Peyer's patch (tissue), 4 donors: Measurements from ENCODE around the gene IFI6.

Source experiments
- POLR2A ChIP-seq, 2 donors: fragments of 450-650 bp; IDR thresholded peaks; one replicate each; pipeline ENCODE4 v1.5.1; 2017; ENCODE audit warnings: antibody characterized with exemption in 2 of 2, mild to moderate bottlenecking in 2 of 2, moderate library complexity in 2 of 2
- TF ChIP-seq, protein P1 (sequence below), 6 experiments: fragments of 450-650 bp in 4 of 6; fragments of 200-600 bp in 2 of 6; sonication (generic) in 1 of 6; IDR thresholded peaks; one replicate each; pipeline ENCODE4 v1.5.1; 2017 to 2019; ENCODE audit warnings: antibody characterized with exemption in 6 of 6, mild to moderate bottlenecking in 3 of 6, moderate library complexity in 1 of 6

DNA sequence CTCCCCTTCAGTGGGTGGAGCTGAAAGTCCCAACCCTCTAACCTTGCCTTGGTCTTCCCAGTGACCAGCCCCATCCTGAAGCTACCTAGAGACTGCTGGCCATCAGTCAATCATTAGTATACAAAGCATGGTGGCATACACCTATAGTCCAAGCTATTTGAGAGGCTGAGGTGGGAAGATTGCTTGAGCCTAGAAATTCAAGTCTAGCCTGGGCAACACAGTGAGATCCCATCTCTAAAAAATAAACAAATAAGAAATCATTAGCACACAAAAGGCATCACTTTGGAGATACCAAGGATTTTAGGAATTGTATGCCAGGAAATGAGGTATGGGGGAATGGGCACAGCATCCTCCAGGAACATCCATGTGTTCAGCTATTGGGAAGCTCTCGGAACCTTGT is 4.4 kb upstream of the IFI6 start:
- TF ChIP-seq, protein P1, sequence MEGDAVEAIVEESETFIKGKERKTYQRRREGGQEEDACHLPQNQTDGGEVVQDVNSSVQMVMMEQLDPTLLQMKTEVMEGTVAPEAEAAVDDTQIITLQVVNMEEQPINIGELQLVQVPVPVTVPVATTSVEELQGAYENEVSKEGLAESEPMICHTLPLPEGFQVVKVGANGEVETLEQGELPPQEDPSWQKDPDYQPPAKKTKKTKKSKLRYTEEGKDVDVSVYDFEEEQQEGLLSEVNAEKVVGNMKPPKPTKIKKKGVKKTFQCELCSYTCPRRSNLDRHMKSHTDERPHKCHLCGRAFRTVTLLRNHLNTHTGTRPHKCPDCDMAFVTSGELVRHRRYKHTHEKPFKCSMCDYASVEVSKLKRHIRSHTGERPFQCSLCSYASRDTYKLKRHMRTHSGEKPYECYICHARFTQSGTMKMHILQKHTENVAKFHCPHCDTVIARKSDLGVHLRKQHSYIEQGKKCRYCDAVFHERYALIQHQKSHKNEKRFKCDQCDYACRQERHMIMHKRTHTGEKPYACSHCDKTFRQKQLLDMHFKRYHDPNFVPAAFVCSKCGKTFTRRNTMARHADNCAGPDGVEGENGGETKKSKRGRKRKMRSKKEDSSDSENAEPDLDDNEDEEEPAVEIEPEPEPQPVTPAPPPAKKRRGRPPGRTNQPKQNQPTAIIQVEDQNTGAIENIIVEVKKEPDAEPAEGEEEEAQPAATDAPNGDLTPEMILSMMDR (IDR thresholded peaks at IDR 0.05), result no peak
- no peak for TF ChIP-seq POLR2A (IDR thresholded peaks at IDR 0.05)
